HL-60 (cell line): ENCODE results near the gene TCAP.

Experiments used
- DNase-seq, 2 experiments: peaks; one replicate each; pipeline ENCODE4 v3.0.0-alpha.2; 2010 to 2020; ENCODE audit warnings: low read depth in 1 of 2, low spot score in 1 of 2
- H3K27ac ChIP-seq: fragments of 250-450 bp; sonication (Bioruptor Pico); replicated peaks from 2 replicates; pipeline ENCODE4 v1.5.1; 2020; ENCODE audit warnings: mild to moderate bottlenecking, moderate library complexity
- H3K27me3 ChIP-seq: fragments of 250-450 bp; sonication (Bioruptor Pico); 2 replicates; pipeline ENCODE4 v1.5.1; 2021; ENCODE audit warnings: mild to moderate bottlenecking, moderate library complexity; ENCODE audit not compliant: insufficient read depth, poor library complexity, severe bottlenecking
- H3K4me3 ChIP-seq: replicated peaks from 2 replicates; pipeline ENCODE4 v1.5.1; 2011; ENCODE audit warnings: mild to moderate bottlenecking, control low read depth, low read length; ENCODE audit not compliant: insufficient read depth
- GABPA ChIP-seq: IDR thresholded peaks from 2 replicates; pipeline ENCODE4 v1.6.1; 2012; ENCODE audit warnings: low read depth
- POLR2AphosphoS5 ChIP-seq: IDR thresholded peaks from 2 replicates; pipeline ENCODE4 v1.6.1; 2012; ENCODE audit warnings: low read depth
- REST ChIP-seq: IDR thresholded peaks from 2 replicates; pipeline ENCODE4 v1.6.1; 2012; ENCODE audit warnings: low read depth; ENCODE audit not compliant: insufficient replicate concordance
- SPI1 ChIP-seq: IDR thresholded peaks from 2 replicates; pipeline ENCODE4 v1.6.1; 2012; ENCODE audit warnings: low read depth, mild to moderate bottlenecking, borderline replicate concordance
- TF ChIP-seq, protein P1 (sequence below): IDR thresholded peaks from one replicate; pipeline ENCODE4 v1.5.1; 2011; ENCODE audit warnings: low read length, control low read depth, inconsistent platforms; ENCODE audit not compliant: insufficient read depth

TCAP gene

DNA sequence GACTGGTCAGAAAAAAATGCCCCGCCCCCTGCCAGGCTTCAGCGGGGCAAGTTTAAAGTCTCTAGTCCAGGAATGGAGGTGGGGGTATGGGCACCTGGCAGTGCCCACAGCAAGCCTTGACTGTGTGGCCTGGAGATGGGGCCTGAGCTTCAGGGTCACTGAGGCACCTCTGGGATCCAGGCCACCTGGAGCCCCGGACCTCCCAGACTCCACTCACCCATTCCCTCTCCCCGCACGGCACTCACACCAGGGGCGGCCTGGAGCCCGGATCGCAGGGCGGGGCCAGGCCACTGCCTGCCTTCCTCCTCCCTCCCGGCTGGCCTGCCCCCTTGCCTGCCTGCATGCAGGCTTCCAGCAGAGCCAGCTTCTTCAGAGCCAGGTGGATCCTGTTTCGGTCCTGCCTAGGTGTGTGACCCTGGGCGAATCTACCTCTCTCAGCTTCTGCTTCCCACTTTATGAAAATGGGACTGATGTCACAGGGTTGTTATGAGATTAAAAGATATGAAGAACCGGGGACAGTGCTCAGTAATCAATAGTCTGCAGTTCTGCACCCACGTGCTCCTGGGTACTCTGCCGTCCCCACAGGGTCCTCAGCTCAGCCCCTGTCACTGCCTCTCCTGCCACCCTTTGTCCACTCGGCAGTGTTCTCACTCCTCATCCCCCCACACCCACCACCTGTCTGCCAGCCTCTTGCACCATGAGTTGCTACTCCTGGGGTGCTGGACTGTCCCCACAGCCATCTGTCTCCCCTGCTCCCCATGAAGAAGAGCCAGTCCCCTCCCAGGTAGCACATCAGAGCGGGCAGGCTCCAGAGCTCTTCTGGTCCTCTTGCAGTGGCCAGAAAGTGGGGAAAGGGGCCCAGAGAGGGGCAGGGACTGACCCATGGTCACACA is 1.2 kb upstream of the TCAP start:
- TF ChIP-seq REST (no peak), GABPA (no peak), POLR2AphosphoS5 (no peak), SPI1 (no peak)
- TF ChIP-seq, protein P1, sequence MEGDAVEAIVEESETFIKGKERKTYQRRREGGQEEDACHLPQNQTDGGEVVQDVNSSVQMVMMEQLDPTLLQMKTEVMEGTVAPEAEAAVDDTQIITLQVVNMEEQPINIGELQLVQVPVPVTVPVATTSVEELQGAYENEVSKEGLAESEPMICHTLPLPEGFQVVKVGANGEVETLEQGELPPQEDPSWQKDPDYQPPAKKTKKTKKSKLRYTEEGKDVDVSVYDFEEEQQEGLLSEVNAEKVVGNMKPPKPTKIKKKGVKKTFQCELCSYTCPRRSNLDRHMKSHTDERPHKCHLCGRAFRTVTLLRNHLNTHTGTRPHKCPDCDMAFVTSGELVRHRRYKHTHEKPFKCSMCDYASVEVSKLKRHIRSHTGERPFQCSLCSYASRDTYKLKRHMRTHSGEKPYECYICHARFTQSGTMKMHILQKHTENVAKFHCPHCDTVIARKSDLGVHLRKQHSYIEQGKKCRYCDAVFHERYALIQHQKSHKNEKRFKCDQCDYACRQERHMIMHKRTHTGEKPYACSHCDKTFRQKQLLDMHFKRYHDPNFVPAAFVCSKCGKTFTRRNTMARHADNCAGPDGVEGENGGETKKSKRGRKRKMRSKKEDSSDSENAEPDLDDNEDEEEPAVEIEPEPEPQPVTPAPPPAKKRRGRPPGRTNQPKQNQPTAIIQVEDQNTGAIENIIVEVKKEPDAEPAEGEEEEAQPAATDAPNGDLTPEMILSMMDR, result no peak
- no peak overlapping the region for H3K27ac ChIP-seq
- DNase-seq, result no peak
- peaks cover 25% of the 10 kb centered on the region for H3K27me3 ChIP-seq
- no peak overlapping the region for H3K4me3 ChIP-seq

DNA sequence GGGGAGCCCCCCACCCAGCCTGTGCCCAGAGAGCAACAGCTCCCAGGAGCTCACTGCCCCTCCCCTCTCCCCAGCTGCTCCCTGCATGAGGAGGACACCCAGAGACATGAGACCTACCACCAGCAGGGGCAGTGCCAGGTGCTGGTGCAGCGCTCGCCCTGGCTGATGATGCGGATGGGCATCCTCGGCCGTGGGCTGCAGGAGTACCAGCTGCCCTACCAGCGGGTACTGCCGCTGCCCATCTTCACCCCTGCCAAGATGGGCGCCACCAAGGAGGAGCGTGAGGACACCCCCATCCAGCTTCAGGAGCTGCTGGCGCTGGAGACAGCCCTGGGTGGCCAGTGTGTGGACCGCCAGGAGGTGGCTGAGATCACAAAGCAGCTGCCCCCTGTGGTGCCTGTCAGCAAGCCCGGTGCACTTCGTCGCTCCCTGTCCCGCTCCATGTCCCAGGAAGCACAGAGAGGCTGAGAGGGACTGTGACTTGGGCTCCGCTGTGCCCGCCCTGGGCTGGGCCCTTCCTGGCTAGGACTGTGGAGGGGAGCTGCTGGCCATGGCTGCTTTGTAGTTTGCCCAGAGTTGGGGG is 584 bp downstream of the TCAP start:
- H3K27ac ChIP-seq, result no peak overlapping the region
- DNase-seq, result peak in 1 of 2 experiments; percentile 16
- TF ChIP-seq REST (no peak), SPI1 (no peak), GABPA (no peak), POLR2AphosphoS5 (no peak)
- TF ChIP-seq, protein P1, result no peak

GRCh38 chr17:39666231-39666600 is 1.1 kb downstream of the TCAP start:
- Histone ChIP-seq H3K27ac (no peak overlapping the region), H3K27me3 (peaks cover 40% of the 10 kb centered on the region), H3K4me3 (no peak overlapping the region)
- DNase-seq, result no peak
- TF ChIP-seq, protein P1, result no peak
- TF ChIP-seq SPI1 (no peak), POLR2AphosphoS5 (no peak), REST (no peak), GABPA (no peak)

More for the DNA sequence above, 584 bp downstream of the TCAP start:
- Histone ChIP-seq H3K27me3 (peaks cover 40% of the 10 kb centered on the region), H3K4me3 (no peak overlapping the region)
